LNCaP clone FGC (cell line): ENCODE data around the gene TCP11L1.
"Not testable (repeated sequence)": the region's sequence is repeated elsewhere in the genome, so short reads cannot be mapped to it uniquely, and the experiment has no call there.

Experiments
- DNase-seq: peaks from one replicate; pipeline ENCODE4 v3.0.0-alpha.2; 2011; ENCODE audit warnings: low read depth
- H3K4me3 ChIP-seq: 2 replicates; pipeline ENCODE4 v1.5.1; 2011; ENCODE audit warnings: mild to moderate bottlenecking, low read depth, low read length, control low read depth
- CTCF ChIP-seq: IDR thresholded peaks from 2 replicates; pipeline ENCODE4 v1.5.1; 2012; ENCODE audit warnings: mild to moderate bottlenecking; ENCODE audit not compliant: control insufficient read depth, insufficient read depth; ENCODE audit errors: extremely low read depth

Gene TCP11L1

GRCh38 chr11:33089776-33090175 lies 50.4 kb downstream of the TCP11L1 start:
- H3K4me3 ChIP-seq, result no peak overlapping the region
- DNase-seq, result no peak
- no peak for TF ChIP-seq CTCF

GRCh38 chr11:33094157-33094556 lies 54.8 kb downstream of the TCP11L1 start:
- no peak for DNase-seq
- H3K4me3 ChIP-seq, result no peak overlapping the region
- no peak for TF ChIP-seq CTCF

GRCh38 chr11:33103836-33104235 lies 64.5 kb downstream of the TCP11L1 start:
- no peak for TF ChIP-seq CTCF
- H3K4me3 ChIP-seq, result no peak overlapping the region
- no peak for DNase-seq

- H3K4me3 ChIP-seq, result no peak overlapping the region
- DNase-seq, result no peak
- no peak for TF ChIP-seq CTCF
Measured at GRCh38 chr11:33109294-33109895, 70.0 kb downstream of the TCP11L1 start.

GRCh38 chr11:33110083-33110482 lies 70.7 kb downstream of the TCP11L1 start:
- no peak for DNase-seq

GRCh38 chr11:33116535-33116934 lies 77.2 kb downstream of the TCP11L1 start:
- no peak for TF ChIP-seq CTCF
- H3K4me3 ChIP-seq, result no peak overlapping the region
- no peak for DNase-seq

More at GRCh38 chr11:33110083-33110482, 70.7 kb downstream of the TCP11L1 start:
- TF ChIP-seq CTCF, result no peak
- H3K4me3 ChIP-seq, result no peak overlapping the region

- H3K4me3 ChIP-seq, DNase-seq: not testable (repeated sequence)
Measured at GRCh38 chr11:33122696-33123095, 83.3 kb downstream of the TCP11L1 start.
